GM23338 (cell line): Measurements from ENCODE around the gene LAD1. TPM values are rescaled to one million over a fixed set of nuclear protein-coding genes. Genes with fewer than 3 reads are reported as not detected.
A peak's percentile ranks its signal among the peaks of the same experiment; 100 is the strongest.

ENCODE experiments used
- ATAC-seq: fragments of 200-7000 bp; cut with Tn5 transposase; 3 replicates; pipeline ENCODE4 v1.9.1; 2020
- DNase-seq: peaks from one replicate; pipeline ENCODE4 v3.0.0-alpha.2; 2015; ENCODE audit warnings: low spot score
- H2AFZ ChIP-seq: fragments of 200-600 bp; sonication (generic); 2 replicates; pipeline ENCODE4 v1.8.0; 2016; ENCODE audit warnings: antibody characterized with exemption, mild to moderate bottlenecking, moderate library complexity
- H3F3A ChIP-seq: fragments of 200-600 bp; sonication (generic); replicated peaks from 2 replicates; pipeline ENCODE4 v1.8.0; 2017; ENCODE audit warnings: antibody characterized with exemption, mixed run types, low read depth
- H3K27ac ChIP-seq: fragments of 200-600 bp; sonication (generic); 2 replicates; pipeline ENCODE4 v1.6.1; 2016; ENCODE audit warnings: low read depth
- H3K27me3 ChIP-seq: fragments of 200-600 bp; sonication (generic); 2 replicates; pipeline ENCODE4 v1.8.0; 2016; ENCODE audit warnings: mild to moderate bottlenecking, mixed run types, moderate library complexity; ENCODE audit not compliant: insufficient read depth
- H3K36me3 ChIP-seq: fragments of 200-600 bp; sonication (generic); 2 replicates; pipeline ENCODE4 v1.8.0; 2016; ENCODE audit warnings: mild to moderate bottlenecking; ENCODE audit not compliant: insufficient read depth
- H3K4me1 ChIP-seq: fragments of 200-600 bp; sonication (generic); 2 replicates; pipeline ENCODE4 v1.8.0; 2016; ENCODE audit warnings: mild to moderate bottlenecking, moderate library complexity; ENCODE audit not compliant: insufficient read depth
- H3K4me2 ChIP-seq: fragments of 200-600 bp; sonication (generic); 2 replicates; pipeline ENCODE4 v1.7.1; 2017; ENCODE audit warnings: mixed run types
- H3K4me3 ChIP-seq: fragments of 200-600 bp; sonication (generic); 2 replicates; pipeline ENCODE4 v1.6.1; 2016; ENCODE audit warnings: mixed run types
- H3K79me2 ChIP-seq: fragments of 200-600 bp; sonication (generic); replicated peaks from 2 replicates; pipeline ENCODE4 v1.8.0; 2017; ENCODE audit warnings: mild to moderate bottlenecking; ENCODE audit not compliant: insufficient read depth
- H3K9me2 ChIP-seq: fragments of 200-600 bp; sonication (generic); 2 replicates; pipeline ENCODE4 v1.8.0; 2017; ENCODE audit not compliant: insufficient read depth
- H4K20me1 ChIP-seq: fragments of 200-600 bp; sonication (generic); replicated peaks from 2 replicates; pipeline ENCODE4 v1.8.0; 2017; ENCODE audit warnings: mild to moderate bottlenecking; ENCODE audit not compliant: insufficient read depth
- H3K27ac Mint-ChIP-seq: 2 replicates; pipeline ENCODE4 v1.8.0; 2020; ENCODE audit warnings: inconsistent platforms, mild to moderate bottlenecking, moderate library complexity, mixed read lengths
- H3K27me3 Mint-ChIP-seq: 3 replicates; pipeline ENCODE4 v1.8.0; 2022; ENCODE audit warnings: low read depth, mild to moderate bottlenecking, moderate library complexity, mixed read lengths, inconsistent platforms; ENCODE audit not compliant: insufficient read depth, poor library complexity
- H3K36me3 Mint-ChIP-seq: 3 replicates; pipeline ENCODE4 v1.8.0; 2021; ENCODE audit warnings: low read depth, mild to moderate bottlenecking, inconsistent platforms, moderate library complexity, mixed read lengths
- H3K4me1 Mint-ChIP-seq: 3 replicates; pipeline ENCODE4 v1.8.0; 2020; ENCODE audit warnings: mild to moderate bottlenecking, inconsistent platforms, mixed read lengths
- H3K4me3 Mint-ChIP-seq: 3 replicates; pipeline ENCODE4 v1.8.0; 2021; ENCODE audit warnings: moderate library complexity, mild to moderate bottlenecking, inconsistent platforms, mixed read lengths
- H3K9me3 Mint-ChIP-seq: 3 replicates; pipeline ENCODE4 v1.8.0; 2020; ENCODE audit warnings: moderate library complexity, mild to moderate bottlenecking, inconsistent platforms, mixed read lengths
- CREB1 ChIP-seq: fragments of 250-450 bp; sonication (Bioruptor Pico); IDR thresholded peaks from 2 replicates; pipeline ENCODE4 v1.5.0; 2020; ENCODE audit warnings: low read depth, mild to moderate bottlenecking, moderate library complexity
- CTCF ChIP-seq, 2 experiments: fragments of 200-600 bp in 1 of 2; sonication (generic) in 1 of 2; conservative IDR thresholded peaks; 2 replicates each; pipeline versions ENCODE4 v1.5.1 to v1.6.1; 2016 to 2017; ENCODE audit warnings: antibody characterized with exemption in 2 of 2, low read depth in 2 of 2, mild to moderate bottlenecking in 2 of 2, moderate library complexity in 1 of 2
- ETS1 ChIP-seq: IDR thresholded peaks from 2 replicates; pipeline ENCODE4 v1.6.1; 2016; ENCODE audit warnings: antibody characterized with exemption
- EZH2 ChIP-seq: fragments of 200-600 bp; sonication (generic); IDR thresholded peaks from one replicate; pipeline ENCODE4 v1.8.0; 2017; ENCODE audit warnings: antibody characterized with exemption, mild to moderate bottlenecking, low read depth; ENCODE audit not compliant: unreplicated experiment
- NANOG ChIP-seq: IDR thresholded peaks from 2 replicates; pipeline ENCODE4 v1.6.1; 2016; ENCODE audit warnings: antibody characterized with exemption, borderline replicate concordance
- POLR2AphosphoS5 ChIP-seq: IDR thresholded peaks from 2 replicates; pipeline ENCODE4 v1.6.1; 2016; ENCODE audit warnings: antibody characterized with exemption, low read depth
- STAT1 ChIP-seq: IDR thresholded peaks from one replicate; pipeline ENCODE4 v1.6.1; 2016; ENCODE audit warnings: antibody characterized with exemption; ENCODE audit not compliant: unreplicated experiment
- ZNF114 ChIP-seq: fragments of 250-450 bp; sonication (Bioruptor Pico); IDR thresholded peaks from 2 replicates; pipeline ENCODE4 v1.5.0; 2020; ENCODE audit warnings: mild to moderate bottlenecking, moderate library complexity
- polyA plus RNA-seq: library from polyadenylated mRNA; unstranded; fragments of >200 nt; fragmentation: Nextera tagmentation; extraction: Ambion mirVana; gene quantifications from 2 replicates; pipeline ENCODE4 v1.2.1, GENCODE V29; 2016
- total RNA-seq: library from RNA; depleted of rRNA; stranded (reverse); fragments of >200 nt; shearing (Covaris generic); gene quantifications from 2 replicates; pipeline ENCODE4 v1.2.3, GENCODE V29; 2014
- TF ChIP-seq, protein P1 (sequence below): fragments of 250-450 bp; sonication (Bioruptor Pico); IDR thresholded peaks from 2 replicates; pipeline ENCODE4 v1.5.0; 2020; ENCODE audit warnings: mild to moderate bottlenecking, moderate library complexity
- TF ChIP-seq, protein P2 (sequence below): IDR thresholded peaks from one replicate; pipeline ENCODE4 v1.6.1; 2018; ENCODE audit warnings: antibody characterized with exemption; ENCODE audit not compliant: unreplicated experiment

Gene LAD1
- total and polyA plus RNA-seq, 2 experiments from 2014 or later = 17.6 to 18.9 TPM

GRCh38 chr1:201436969-201437368 lies 37.8 kb upstream of the LAD1 start (continued):
- TF ChIP-seq STAT1 (no peak), ETS1 (no peak), POLR2AphosphoS5 (no peak), EZH2 (no peak), CREB1 (CRISPR knock-in tag) (no peak), NANOG (no peak)
- TF ChIP-seq, protein P1, sequence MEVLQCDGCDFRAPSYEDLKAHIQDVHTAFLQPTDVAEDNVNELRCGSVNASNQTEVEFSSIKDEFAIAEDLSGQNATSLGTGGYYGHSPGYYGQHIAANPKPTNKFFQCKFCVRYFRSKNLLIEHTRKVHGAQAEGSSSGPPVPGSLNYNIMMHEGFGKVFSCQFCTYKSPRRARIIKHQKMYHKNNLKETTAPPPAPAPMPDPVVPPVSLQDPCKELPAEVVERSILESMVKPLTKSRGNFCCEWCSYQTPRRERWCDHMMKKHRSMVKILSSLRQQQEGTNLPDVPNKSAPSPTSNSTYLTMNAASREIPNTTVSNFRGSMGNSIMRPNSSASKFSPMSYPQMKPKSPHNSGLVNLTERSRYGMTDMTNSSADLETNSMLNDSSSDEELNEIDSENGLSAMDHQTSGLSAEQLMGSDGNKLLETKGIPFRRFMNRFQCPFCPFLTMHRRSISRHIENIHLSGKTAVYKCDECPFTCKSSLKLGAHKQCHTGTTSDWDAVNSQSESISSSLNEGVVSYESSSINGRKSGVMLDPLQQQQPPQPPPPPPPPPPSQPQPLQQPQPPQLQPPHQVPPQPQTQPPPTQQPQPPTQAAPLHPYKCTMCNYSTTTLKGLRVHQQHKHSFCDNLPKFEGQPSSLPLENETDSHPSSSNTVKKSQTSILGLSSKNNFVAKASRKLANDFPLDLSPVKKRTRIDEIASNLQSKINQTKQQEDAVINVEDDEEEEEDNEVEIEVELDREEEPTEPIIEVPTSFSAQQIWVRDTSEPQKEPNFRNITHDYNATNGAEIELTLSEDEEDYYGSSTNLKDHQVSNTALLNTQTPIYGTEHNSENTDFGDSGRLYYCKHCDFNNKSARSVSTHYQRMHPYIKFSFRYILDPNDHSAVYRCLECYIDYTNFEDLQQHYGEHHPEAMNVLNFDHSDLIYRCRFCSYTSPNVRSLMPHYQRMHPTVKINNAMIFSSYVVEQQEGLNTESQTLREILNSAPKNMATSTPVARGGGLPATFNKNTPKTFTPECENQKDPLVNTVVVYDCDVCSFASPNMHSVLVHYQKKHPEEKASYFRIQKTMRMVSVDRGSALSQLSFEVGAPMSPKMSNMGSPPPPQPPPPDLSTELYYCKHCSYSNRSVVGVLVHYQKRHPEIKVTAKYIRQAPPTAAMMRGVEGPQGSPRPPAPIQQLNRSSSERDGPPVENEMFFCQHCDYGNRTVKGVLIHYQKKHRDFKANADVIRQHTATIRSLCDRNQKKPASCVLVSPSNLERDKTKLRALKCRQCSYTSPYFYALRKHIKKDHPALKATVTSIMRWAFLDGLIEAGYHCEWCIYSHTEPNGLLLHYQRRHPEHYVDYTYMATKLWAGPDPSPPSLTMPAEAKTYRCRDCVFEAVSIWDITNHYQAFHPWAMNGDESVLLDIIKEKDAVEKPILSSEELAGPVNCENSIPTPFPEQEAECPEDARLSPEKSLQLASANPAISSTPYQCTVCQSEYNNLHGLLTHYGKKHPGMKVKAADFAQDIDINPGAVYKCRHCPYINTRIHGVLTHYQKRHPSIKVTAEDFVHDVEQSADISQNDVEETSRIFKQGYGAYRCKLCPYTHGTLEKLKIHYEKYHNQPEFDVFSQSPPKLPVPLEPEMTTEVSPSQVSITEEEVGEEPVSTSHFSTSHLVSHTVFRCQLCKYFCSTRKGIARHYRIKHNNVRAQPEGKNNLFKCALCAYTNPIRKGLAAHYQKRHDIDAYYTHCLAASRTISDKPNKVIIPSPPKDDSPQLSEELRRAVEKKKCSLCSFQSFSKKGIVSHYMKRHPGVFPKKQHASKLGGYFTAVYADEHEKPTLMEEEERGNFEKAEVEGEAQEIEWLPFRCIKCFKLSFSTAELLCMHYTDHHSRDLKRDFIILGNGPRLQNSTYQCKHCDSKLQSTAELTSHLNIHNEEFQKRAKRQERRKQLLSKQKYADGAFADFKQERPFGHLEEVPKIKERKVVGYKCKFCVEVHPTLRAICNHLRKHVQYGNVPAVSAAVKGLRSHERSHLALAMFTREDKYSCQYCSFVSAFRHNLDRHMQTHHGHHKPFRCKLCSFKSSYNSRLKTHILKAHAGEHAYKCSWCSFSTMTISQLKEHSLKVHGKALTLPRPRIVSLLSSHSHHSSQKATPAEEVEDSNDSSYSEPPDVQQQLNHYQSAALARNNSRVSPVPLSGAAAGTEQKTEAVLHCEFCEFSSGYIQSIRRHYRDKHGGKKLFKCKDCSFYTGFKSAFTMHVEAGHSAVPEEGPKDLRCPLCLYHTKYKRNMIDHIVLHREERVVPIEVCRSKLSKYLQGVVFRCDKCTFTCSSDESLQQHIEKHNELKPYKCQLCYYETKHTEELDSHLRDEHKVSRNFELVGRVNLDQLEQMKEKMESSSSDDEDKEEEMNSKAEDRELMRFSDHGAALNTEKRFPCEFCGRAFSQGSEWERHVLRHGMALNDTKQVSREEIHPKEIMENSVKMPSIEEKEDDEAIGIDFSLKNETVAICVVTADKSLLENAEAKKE (CRISPR knock-in tag) = no peak

DNA sequence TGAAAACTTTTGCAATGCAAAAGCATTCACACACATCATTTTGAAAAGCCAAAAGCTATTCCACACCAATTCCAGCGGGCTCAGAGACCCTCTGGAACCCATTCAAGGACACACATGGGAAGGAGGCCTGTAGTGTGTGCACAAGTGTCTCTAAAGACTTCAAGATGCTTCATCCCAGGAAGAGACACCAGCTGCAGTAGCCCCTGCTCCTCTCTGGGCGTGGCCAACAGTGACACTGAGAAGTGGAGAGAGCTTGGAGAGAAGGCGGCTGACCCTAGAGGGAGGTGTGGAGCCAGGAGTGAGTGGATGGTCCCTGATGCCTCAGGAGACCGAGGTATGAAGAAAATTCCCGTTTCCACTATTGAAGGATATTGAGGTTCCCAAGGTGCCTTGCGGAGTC lies 37.3 kb upstream of the LAD1 start:
- H3K27ac ChIP-seq = no peak overlapping the region

More for the DNA sequence above, 37.3 kb upstream of the LAD1 start:
- Histone ChIP-seq H4K20me1 (no peaks in the 10 kb centered on the region), H3K36me3 (no peaks in the 10 kb centered on the region), H3K4me1 (peaks cover 5% of the 10 kb centered on the region), H3K9me2 (no peaks in the 10 kb centered on the region), H3K4me2 (no peak overlapping the region), H3F3A (no peaks in the 10 kb centered on the region), H3K79me2 (no peaks in the 10 kb centered on the region), H3K27me3 (no peaks in the 10 kb centered on the region), H2AFZ (0 out of 2 replicates have a peak overlapping the region, but pooled peaks have one; percentile 8), H3K4me3 (no peak overlapping the region)
- peaks cover 12% of the 10 kb centered on the region; the same call in 2 of the 3 replicates for H3K4me1 Mint-ChIP-seq
- TF ChIP-seq EZH2 (no peak), CTCF (conservative IDR thresholded peaks at IDR 0.05; ENCODE audit: low read depth in 2 of 2) (peak; percentile 32 to 69), ZNF114 (CRISPR knock-in tag) (no peak)
- TF ChIP-seq, protein P2, sequence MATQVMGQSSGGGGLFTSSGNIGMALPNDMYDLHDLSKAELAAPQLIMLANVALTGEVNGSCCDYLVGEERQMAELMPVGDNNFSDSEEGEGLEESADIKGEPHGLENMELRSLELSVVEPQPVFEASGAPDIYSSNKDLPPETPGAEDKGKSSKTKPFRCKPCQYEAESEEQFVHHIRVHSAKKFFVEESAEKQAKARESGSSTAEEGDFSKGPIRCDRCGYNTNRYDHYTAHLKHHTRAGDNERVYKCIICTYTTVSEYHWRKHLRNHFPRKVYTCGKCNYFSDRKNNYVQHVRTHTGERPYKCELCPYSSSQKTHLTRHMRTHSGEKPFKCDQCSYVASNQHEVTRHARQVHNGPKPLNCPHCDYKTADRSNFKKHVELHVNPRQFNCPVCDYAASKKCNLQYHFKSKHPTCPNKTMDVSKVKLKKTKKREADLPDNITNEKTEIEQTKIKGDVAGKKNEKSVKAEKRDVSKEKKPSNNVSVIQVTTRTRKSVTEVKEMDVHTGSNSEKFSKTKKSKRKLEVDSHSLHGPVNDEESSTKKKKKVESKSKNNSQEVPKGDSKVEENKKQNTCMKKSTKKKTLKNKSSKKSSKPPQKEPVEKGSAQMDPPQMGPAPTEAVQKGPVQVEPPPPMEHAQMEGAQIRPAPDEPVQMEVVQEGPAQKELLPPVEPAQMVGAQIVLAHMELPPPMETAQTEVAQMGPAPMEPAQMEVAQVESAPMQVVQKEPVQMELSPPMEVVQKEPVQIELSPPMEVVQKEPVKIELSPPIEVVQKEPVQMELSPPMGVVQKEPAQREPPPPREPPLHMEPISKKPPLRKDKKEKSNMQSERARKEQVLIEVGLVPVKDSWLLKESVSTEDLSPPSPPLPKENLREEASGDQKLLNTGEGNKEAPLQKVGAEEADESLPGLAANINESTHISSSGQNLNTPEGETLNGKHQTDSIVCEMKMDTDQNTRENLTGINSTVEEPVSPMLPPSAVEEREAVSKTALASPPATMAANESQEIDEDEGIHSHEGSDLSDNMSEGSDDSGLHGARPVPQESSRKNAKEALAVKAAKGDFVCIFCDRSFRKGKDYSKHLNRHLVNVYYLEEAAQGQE = no peak
- H3K36me3 Mint-ChIP-seq = no peaks in the 10 kb centered on the region
- H3K27ac Mint-ChIP-seq = no peak overlapping the region
- H3K9me3 Mint-ChIP-seq = no peaks in the 10 kb centered on the region
- no peak overlapping the region for H3K4me3 Mint-ChIP-seq
- ATAC-seq (peak; percentile 98), DNase-seq (peak; percentile 78)
- peaks cover 16% of the 10 kb centered on the region for H3K27me3 Mint-ChIP-seq
